Colon (tissue), 2 donors: ENCODE results near the gene MYO18B.
"Not testable (repeated sequence)": the region's sequence is repeated elsewhere in the genome, so short reads cannot be mapped to it uniquely, and the experiment has no call there.

Experiments used
- FAIRE-seq: peaks from 2 replicates; lab custom pipeline; 2012; peaks lifted over from hg19 to GRCh38; lab: Jason Lieb, UNC
- donor health status: control.
- donor health status: control.

The MYO18B gene

GRCh38 chr22:25953276-25953675 lies 211.3 kb downstream of the MYO18B start:
- no peak for FAIRE-seq

DNA sequence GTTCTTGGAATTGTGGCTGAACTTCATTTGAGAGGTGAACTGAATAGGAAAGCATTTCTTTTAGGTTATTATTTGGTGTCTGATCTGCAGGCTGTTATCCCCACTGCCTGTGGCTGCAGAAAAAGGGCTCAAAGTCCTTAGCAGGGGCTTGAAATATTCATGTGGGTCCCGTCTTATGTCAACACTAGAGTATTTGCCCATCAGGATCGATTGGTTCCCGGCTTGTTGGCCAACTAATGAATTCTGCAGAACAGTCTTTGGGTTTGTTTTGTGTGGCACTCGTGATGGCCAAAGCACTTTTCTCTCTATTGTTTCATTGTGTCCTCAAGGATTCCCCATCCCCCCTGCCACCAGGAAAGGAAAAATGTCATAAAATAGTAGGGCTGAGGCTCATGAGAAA lies 211.9 kb downstream of the MYO18B start:
- FAIRE-seq: no peak

- FAIRE-seq: no peak
Observed at GRCh38 chr22:25955323-25955722, 213.3 kb downstream of the MYO18B start.

DNA sequence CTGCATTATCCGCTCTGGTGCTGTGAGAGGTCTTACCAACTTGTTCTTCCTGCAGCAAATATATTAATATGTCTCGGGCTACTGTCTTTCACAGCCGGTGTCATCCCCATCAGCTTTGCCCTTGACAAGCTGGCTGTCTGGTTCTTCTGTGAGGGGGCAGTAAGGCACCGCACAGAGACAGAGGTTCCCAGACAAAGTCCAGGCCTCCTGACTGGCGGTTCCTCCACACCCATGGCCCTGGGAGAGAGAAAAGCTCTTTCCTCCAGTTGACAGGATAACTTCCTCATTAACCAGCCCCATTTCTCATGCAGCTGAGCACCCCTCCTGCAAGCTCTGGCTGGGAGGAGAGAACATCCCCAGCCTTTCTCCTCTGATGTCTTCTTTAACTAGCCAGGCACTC lies 214.8 kb downstream of the MYO18B start:
- no peak for FAIRE-seq

GRCh38 chr22:25959818-25960774 lies 218.1 kb downstream of the MYO18B start:
- no peak for FAIRE-seq

DNA sequence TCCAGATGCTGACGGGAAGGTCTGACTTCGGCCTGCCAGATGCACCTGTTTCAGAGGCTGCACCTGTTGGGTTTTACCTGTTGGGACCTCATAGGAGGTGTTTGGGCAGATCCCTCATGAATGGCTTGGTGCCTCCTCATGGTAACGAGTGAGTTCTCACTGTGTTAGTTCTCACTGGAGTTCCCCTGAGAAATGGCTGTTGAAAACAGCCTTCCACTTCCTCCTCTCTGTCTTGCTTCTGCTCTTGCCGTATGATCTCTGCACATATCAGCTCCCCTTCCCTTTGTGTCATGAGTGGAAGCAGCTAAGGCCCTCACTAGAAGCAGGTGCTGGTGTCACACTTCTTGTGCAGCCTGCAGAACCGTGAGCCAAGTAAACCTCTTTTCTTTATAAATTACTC lies 219.7 kb downstream of the MYO18B start:
- no peak for FAIRE-seq

DNA sequence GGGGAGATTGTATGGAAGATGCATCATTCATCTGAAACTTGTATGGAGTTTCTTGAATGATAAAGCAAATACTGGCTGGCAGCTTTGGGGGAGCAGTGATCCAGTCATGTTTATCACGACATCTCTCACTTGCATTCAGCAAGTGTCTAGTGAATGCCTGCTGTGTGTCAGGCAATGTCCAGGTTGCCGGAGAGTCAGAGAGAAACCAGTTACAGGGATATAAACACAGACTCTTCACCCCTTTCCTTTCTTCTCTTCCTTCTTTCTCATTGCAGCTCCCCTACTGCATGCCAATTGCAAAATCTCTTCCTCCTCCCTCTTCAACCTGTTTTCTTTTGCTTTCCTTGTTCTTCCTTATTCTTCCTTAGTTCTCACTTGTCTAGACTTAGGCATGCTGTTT lies 220.7 kb downstream of the MYO18B start:
- no peak for FAIRE-seq

DNA sequence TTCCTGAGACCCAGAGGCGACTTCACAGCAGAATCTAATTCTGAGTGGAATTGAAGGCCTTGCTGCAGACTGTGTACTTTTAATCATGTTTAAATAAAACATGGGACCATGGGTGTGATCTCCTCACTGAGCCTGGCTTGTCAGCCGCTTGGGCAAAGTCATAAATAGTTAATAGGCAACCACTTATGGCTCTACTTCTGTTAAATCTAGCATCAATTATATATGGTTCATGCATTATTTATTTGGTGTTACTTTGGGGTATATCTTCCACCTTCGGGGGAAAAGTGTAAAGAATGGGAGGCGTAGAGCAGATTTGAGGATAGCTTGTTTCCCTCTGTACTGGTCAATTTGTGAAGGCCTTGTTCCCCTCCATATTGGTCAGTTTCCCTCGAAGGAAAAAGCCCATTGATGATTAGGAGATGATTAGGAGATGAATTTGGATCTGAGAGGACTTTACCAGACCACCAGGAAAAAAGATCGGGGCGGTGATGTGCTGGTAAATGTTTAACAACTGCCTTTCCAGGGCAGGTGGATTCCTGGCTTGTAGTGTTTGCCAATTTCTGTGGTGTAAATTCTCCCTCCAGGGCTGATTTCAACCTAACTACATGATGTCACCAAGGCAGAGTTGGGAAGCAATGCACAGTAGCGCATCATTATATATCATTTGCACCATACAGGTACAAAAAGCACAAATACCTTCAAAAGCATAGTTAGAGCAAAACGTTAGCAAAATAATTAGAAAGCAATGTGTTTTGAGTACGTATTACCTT lies 223.2 kb downstream of the MYO18B start:
- FAIRE-seq: no peak

DNA sequence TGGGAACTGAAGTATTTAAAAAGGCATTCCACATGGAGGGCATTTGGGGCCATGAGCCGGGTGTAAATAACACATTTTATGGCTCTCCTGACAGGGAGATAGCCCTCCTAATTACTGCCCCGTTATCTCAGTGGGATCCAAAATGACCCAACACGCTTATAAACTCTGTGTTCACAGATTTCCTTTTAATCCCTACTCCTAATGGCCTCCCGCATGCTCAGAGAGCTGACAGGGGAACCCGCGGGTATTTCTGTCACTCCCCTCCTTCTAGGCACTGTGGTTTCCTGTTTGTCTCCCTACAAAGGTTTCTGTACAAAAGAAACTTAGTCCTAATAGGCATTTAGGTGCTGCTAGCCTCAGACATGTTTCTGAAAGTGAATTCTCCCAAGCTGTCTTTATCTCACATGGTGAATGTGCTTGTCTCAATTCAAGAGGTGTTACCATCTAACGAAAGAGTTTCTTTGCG lies 224.5 kb downstream of the MYO18B start:
- FAIRE-seq: no peak

- no peak for FAIRE-seq
Observed at GRCh38 chr22:25969286-25969685, 227.3 kb downstream of the MYO18B start.

DNA sequence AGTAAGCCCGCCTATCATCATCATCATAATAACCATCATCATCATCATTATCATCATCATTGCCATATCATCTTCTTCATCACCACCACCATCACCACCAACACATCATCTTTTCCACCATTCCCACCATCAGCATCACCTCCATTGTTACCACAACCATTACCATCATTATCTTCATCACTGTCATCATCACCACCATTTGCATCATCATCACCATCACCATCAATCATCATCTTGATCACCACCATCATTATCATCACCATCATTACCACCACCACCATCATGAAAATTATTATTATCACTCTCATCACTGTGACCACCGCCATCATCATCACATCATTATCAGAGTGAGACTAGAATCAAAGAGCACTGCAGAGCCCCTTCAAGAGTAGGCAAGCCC lies 227.9 kb downstream of the MYO18B start:
- FAIRE-seq: no peak

DNA sequence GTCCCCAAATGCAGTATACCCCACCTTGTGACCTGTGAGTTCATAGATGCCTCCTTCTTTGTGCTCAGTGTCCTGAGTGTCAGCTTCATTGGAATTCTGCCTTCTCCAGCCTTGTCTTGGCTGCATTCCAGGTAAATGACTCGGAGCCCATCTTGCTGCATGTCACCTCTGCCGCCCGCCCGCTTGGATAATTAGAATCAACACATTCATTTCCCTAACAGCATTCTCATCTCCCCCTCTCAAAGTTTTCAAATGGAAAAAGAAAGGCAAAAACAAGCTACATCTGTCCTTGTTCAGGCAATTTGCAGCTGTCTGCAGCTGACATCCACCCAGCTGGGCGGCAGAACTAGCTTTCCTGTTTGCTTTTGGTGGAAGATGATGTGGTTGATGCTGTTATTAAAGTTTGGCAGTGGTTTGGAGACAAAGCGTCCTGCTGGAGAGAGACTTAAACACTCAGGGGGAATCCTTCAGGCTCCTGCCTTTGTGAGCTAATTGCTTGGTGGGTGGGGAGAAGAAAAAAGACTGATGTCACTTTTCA lies 228.5 kb downstream of the MYO18B start:
- no peak for FAIRE-seq

GRCh38 chr22:25970999-25971811 lies 229.2 kb downstream of the MYO18B start:
- FAIRE-seq: no peak

- no peak for FAIRE-seq
Observed at GRCh38 chr22:25972397-25972796, 230.4 kb downstream of the MYO18B start.

- no peak for FAIRE-seq
Observed at GRCh38 chr22:25976356-25976755, 234.4 kb downstream of the MYO18B start.

- FAIRE-seq: no peak
Observed at GRCh38 chr22:25979968-25980367, 238.0 kb downstream of the MYO18B start.

GRCh38 chr22:25984911-25985310 lies 242.9 kb downstream of the MYO18B start:
- not testable (repeated sequence) for FAIRE-seq

- FAIRE-seq: no peak
Observed at GRCh38 chr22:25987948-25988347, 246.0 kb downstream of the MYO18B start.

DNA sequence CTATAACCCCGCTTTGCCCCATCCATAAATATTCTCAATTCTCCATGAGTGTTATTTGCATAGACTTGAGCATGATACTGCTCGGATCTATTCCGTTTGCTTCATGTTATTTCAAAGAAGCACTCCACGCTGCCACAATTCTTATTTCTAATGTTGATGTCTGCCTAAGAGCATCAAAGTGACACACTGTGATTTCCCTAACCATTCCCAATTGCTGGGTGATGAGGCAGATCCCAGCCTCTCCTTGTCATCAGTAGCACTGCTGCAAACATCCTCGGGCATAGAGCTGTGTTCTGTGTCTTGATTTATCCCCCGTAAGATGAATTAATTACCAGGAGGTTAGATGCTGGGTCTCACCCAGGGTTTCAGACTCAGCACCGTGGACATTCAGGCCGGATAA lies 249.0 kb downstream of the MYO18B start:
- FAIRE-seq: no peak

- no peak for FAIRE-seq
Observed at GRCh38 chr22:25992331-25992730, 250.3 kb downstream of the MYO18B start.

- no peak for FAIRE-seq
Observed at GRCh38 chr22:25996669-25997068, 254.7 kb downstream of the MYO18B start.
